HG02840 (cell line): ENCODE data around the gene PANX2.
"Not testable (repeated sequence)": the region's sequence is repeated elsewhere in the genome, so short reads cannot be mapped to it uniquely, and the experiment has no call there.

Source experiments
- ATAC-seq: cut with Tn5 transposase; IDR thresholded peaks from one replicate; pipeline ENCODE4 v1.9.1; 2021; ENCODE audit warnings: mild to moderate bottlenecking, moderate library complexity, moderate number of reproducible peaks; ENCODE audit not compliant: unreplicated experiment, low FRiP score

The PANX2 gene

DNA sequence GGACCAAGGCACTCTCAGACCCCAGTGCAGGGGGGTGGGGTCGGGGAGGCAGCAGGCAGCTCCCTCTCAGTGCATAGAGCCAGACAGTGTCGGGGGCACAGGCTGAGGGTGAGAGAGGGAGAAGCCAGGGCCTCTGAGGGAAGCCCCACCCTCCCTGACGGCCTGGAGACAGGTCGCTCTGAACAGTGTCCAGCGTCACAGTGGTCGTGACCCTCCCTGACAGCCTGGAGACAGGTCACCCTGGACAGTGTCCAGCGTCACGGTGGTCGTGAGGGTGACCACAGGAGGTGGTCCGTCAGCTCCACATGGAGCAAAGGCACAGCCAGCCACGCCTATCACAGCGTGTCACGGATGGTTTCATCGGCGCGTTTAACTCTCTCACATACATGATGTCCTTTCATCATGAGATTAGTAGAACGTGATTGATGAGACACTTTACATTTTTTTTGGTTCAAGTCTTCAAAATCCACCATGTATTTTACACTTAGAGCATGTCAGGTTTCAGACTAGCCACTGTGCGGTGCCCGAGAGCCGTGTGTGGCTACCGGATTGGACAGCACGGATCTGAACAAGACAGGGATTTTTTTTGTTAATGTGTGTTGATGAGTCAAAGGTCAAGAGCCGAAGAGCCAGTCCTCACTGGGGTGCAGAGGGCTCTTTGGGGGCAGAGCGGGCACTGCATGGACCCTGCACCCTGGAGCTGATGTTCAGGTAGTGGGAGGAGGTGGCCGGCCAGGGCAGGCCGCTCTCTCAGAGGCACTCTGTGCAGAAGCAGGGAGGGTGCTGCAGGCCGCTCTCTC is 23.9 kb upstream of the PANX2 start:
- ATAC-seq: no peak

DNA sequence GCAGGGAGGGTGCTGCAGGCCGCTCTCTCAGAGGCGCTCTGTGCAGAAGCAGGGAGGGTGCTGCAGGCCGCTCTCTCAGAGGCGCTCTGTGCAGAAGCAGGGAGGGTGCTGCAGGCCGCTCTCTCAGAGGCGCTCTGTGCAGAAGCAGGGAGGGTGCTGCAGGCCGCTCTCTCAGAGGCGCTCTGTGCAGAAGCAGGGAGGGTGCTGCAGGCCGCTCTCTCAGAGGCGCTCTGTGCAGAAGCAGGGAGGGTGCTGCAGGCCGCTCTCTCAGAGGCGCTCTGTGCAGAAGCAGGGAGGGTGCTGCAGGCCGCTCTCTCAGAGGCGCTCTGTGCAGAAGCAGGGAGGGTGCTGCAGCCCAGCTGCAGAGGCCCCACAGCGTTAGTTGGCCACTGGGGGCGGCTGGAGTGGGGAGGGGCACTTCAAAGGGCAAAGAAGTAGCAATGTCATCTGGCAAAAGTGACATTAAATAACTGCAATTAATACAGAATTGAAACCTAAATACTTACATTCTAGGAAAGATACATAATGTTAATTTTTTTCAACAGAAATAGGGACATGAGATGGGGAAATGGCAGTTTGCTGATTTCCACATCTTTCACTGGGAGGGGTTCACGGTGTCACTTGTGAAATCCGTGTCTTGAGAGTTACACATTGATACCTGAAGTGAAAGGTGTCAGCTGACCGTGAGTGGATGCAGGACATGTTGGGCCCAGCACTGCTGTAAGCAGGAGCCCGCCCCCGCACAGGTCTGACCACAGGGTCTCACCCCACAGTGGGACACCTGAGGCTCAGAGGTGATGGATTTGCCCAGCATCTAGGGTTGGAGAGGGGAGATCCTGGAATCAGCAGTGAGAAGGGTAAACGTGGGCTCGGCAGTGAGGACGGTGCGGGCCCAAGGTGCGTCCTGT is 23.0 kb upstream of the PANX2 start:
- ATAC-seq: not testable (repeated sequence)

GRCh38 chr22:50148166-50148500 is 22.4 kb upstream of the PANX2 start:
- no peak for ATAC-seq

DNA sequence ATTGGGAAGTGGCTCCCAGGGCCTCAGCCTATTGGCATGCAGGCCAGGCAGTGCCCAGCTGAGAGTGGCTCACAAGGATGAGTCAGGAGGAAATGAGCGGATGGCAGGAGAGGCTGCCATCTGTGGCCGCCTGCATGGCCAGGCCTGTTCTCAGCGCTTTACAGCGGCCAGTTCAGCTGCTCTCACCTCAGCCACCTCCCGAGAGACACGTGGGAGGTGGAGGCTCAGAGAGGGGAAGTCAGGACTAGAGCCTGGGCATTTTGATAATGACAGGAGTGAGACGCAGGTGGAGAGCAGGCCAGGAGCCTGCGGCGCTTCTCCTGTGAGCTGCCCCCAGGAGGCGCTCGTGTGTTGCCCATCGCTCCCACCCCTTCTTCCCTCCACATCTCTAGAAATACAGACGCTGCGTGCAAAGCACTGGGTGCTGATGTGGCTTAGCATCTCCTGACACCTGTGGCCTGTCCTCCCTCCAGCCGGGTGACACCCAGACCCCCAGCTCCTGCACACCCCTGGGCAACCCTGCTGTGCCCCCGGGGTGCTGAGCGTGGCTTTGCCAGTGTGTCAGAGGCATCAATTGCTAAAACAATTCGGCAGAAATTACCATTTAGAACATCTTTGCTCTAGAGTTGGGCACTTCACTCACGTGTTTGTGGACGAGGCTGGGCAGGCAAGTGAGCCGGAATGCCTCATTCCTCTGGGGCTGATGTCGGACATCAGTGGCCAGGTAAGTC is 21.4 kb upstream of the PANX2 start:
- ATAC-seq: no peak

GRCh38 chr22:50150161-50151129 is 20.1 kb upstream of the PANX2 start:
- ATAC-seq: no peak

DNA sequence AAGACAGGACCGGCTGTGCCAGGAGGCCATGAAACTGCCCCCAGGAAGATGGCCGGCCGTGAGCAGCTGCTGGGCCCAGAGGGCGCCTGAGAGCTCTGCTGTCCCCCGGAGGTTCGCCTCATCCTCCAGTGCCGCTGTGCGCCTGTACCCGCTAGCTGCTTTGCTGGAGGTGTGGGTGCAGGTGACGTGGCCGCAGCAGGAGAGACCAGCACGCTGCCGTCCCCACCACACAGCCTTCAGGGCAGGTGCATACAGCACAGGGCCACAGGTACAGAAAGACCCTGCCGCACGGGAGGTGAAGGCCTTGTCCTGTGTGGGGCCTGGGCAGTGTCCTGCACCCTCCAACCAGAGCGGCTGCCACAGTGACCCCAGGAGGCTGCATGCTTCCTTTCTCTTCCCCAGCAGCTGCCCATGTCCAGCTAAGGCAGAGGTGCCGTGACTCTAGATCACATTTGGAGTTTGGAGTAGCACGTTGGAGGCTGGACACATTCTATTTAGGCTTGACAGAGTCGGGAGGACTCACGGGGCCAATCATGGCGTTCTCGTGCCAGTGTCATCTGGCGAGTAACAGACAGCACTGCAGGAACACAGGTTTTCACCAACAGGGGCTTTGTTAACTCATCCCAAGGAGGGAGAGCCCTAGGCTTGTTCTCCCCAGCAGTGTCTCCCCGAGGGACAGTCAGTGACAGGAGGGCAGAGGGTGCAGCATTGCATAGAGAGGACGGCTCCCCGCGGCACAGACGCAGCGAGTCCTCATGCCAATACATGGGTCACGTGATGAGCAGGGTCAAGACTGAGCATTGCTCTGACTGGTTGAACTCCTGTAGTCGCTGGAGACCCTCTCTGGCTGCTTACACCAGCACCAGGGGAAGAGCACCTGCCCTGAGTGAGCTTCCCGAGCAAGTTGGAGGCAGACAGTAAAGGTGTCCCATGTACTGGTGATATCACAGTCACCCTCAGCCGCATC is 18.7 kb upstream of the PANX2 start:
- ATAC-seq: no peak

GRCh38 chr22:50153056-50153755 is 17.3 kb upstream of the PANX2 start:
- ATAC-seq: no peak

- no peak for ATAC-seq
These were observed 16.8 kb upstream of the PANX2 start for GRCh38 chr22:50153756-50154140.

DNA sequence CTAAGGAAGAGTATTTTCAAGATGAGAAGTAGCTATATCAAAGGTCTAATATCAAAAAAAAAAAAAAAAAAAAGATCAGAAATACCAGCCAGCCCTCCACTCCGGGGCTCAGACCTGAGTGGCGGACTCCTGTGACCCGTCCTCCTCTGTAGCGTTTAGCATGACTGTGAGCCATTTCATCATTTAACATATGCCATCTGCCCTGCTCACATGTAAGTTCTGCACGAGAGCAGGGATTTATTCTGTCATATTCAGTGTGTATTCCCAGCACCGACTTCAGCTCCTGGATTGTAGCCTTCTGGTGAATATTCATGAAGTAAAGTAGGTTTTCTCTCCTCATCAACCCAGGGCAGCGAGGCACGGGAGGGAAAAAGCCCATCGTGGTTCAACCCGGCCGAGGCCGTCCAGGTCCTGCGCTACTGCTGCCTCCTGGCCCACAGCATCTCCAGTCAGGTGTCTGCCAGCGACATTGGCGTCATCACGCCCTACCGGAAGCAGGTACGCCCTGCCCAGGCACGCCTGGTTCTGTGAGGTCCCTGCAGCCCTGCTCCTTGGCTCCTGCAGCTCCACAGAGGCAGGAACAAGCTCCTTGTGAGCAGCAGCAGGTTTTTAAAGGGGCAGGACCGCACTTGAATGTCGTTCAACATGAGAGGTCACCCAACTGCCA is 12.7 kb upstream of the PANX2 start:
- no peak for ATAC-seq

DNA sequence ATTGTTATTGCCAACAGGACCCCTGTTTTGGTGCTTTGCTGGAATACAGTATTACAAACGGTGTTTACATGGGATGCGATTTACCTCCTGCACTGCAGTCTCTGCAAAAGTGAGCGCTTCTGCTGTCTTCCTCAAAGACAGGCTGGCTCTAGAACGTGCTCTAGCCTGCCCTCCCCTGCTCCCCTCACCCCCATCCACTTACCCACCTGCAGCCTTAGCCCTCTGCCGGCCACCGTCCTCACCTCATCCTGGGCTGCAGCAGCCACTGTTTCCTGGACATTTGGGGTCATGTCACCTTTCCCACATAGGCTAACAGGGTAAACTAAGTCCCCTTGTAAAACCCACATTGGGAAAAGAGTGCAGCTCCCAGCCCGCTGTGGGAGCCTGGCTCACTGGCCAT is 9.6 kb upstream of the PANX2 start:
- ATAC-seq: no peak

- no peak for ATAC-seq
These were observed 8.8 kb upstream of the PANX2 start for GRCh38 chr22:50161508-50162390.

DNA sequence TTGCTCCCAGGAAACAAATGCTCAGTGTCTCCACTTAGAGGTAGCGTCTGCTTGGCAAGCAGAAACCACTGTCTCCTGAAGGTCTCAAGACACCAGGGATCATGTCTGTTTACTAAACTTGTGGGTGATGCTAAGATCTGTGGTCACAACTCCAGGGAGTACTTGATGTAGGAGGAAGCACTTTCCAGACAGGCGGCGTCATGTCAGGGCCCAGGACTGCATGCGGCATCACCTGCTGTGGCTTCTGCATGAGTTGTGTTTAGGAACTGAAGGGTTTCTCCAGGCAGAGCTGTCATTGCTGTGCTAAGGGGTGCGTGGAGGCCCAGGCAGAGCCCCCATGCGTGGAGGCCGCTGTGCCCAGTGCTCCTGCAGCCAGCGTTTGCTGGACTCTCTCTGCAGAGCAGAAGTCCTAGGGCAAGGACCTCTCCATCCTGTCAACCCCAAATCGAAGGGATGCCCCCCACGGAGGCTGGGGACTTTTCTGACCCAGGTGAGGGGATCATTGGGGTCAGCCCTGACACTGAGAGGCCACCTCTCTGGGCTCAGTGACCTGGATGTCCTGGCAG is 8.1 kb upstream of the PANX2 start:
- no peak for ATAC-seq

DNA sequence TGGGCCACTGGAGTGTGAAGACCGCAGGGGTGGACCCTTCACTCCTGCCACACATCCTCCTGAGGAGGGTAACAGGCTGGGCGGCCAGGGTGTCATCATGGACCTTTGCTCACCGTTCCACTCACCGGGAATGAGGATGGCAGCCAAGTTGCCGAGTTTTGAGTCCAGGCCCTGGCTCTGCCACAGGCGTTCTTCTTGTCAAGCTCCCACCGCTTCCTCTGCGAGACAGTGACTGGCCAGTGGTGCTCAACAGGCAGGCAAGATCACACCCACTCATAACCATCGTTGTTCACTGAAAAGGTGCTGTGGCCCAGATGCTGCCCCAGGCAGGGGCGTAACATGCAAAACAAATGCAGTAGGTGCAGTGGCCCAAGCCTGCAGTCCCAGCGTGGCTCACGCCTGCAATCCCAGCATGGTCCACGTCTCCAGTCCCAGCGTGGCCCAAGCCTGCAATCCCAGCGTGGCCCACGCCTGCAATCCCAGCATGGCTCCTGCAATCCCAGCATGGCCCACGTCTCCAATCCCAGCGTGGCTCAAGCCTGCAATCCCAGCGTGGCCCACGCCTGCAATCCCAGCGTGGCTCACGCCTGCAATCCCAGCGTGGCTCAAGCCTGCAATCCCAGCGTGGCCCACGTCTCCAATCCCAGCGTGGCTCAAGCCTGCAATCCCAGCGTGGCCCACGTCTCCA is 5.0 kb upstream of the PANX2 start:
- no peak for ATAC-seq

GRCh38 chr22:50167689-50168489 is 2.6 kb upstream of the PANX2 start:
- no peak for ATAC-seq
